GM18951 (cell line): ENCODE measurements around the gene CACNA1H.
"Not testable (repeated sequence)": the region's sequence is repeated elsewhere in the genome, so short reads cannot be mapped to it uniquely, and the experiment has no call there.

Experiments used
- POLR2A ChIP-seq: IDR thresholded peaks from 4 replicates; pipeline ENCODE4 v1.6.1; 2011; ENCODE audit warnings: mild to moderate bottlenecking; ENCODE audit not compliant: insufficient read length, insufficient read depth; ENCODE audit errors: extremely low read depth
- in situ Hi-C: fragments of 300-500 bp; cut with MboI; formaldehyde crosslinking; loops from one replicate; pipeline ENCODE4 v1.12.0; 2022; ENCODE audit warnings: low sequenced_read_pairs, mixed read lengths, inconsistent platforms; ENCODE audit not compliant: unreplicated experiment

CACNA1H gene

GRCh38 chr16:1218930-1219611, 66.2 kb downstream of the CACNA1H start:
- in situ Hi-C loops: no loop called here
- TF ChIP-seq POLR2A: no peak

GRCh38 chr16:1220098-1220728, 67.3 kb downstream of the CACNA1H start:
- no peak for TF ChIP-seq POLR2A
- in situ Hi-C loops: no loop called here

- in situ Hi-C loops: no loop called here
- no peak for TF ChIP-seq POLR2A
These were observed 68.1 kb downstream of the CACNA1H start for GRCh38 chr16:1220841-1221627.

- in situ Hi-C loops: no loop called here
- TF ChIP-seq POLR2A: no peak
These were observed 69.0 kb downstream of the CACNA1H start for GRCh38 chr16:1221628-1222552.

GRCh38 chr16:1222553-1223354, 69.8 kb downstream of the CACNA1H start:
- TF ChIP-seq POLR2A: no peak

GRCh38 chr16:1223355-1224214, 70.7 kb downstream of the CACNA1H start:
- in situ Hi-C loops: no loop called here
- TF ChIP-seq POLR2A: no peak

More at GRCh38 chr16:1222553-1223354, 69.8 kb downstream of the CACNA1H start:
- in situ Hi-C loops: no loop called here

- TF ChIP-seq POLR2A: no peak
- in situ Hi-C loops: no loop called here
These were observed 71.7 kb downstream of the CACNA1H start for GRCh38 chr16:1224558-1224957.

GRCh38 chr16:1225051-1225451, 72.1 kb downstream of the CACNA1H start, which contains the start of gene TPSG1:
TPSG1 (minus strand) TSS chr16:1225268; CDS start chr16:1225252, 16 bp downstream.
- in situ Hi-C loops: no loop called here

GRCh38 chr16:1225728-1226311, 72.9 kb downstream of the CACNA1H start:
- in situ Hi-C loops: not testable (repeated sequence)

More at GRCh38 chr16:1225051-1225451, 72.1 kb downstream of the CACNA1H start, which contains the start of gene TPSG1:
- no peak for TF ChIP-seq POLR2A

GRCh38 chr16:1226692-1227091, 73.8 kb downstream of the CACNA1H start:
- in situ Hi-C loops: not testable (repeated sequence)

- in situ Hi-C loops: not testable (repeated sequence)
These were observed 75.3 kb downstream of the CACNA1H start for GRCh38 chr16:1228227-1228626.

GRCh38 chr16:1229476-1229875, 76.6 kb downstream of the CACNA1H start:
- in situ Hi-C loops: not testable (repeated sequence)

- in situ Hi-C loops: not testable (repeated sequence)
These were observed 77.2 kb downstream of the CACNA1H start, which contains the start of gene TPSB2 for GRCh38 chr16:1230084-1230470. TPSB2 (minus strand) TSS chr16:1230184; CDS start chr16:1229951, 233 bp downstream.

GRCh38 chr16:1230471-1231212, 77.7 kb downstream of the CACNA1H start:
- in situ Hi-C loops: not testable (repeated sequence)

GRCh38 chr16:1231301-1231700, 78.4 kb downstream of the CACNA1H start:
- in situ Hi-C loops: not testable (repeated sequence)
